OCI-LY3 (cell line): ENCODE measurements around the gene TTC7B.

Experiments used
- EZH2phosphoT487 ChIP-seq: fragments of 200-600 bp; shearing (Covaris generic); IDR thresholded peaks from 2 replicates; pipeline ENCODE4 v1.6.1; 2018; ENCODE audit warnings: antibody characterized with exemption, mixed run types, low read depth
- TF ChIP-seq, protein P1 (sequence below): fragments of 200-600, 300-600 bp; sonication (generic); IDR thresholded peaks from 2 replicates; pipeline ENCODE4 v1.5.1; 2014; ENCODE audit warnings: antibody characterized with exemption, low read length, low read depth

DNA sequence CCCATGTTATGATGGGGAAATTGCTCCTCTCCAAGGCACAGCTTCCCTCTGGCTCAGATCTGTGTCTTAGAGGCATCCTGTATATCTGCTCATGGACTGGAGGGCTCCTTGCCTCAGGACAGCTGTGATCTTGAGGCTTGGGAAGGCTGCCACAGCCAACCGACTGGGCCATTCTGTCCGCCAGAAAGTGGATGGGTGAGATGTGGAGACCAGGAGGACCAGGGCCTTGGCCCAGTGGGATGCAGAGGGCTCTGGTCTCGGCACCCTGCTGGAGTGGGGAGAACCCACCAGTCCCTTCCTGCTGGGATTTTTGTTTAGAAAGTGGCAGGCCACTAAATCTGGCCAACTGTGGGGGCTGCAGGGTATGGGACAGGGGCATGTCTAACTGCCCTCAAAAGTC lies 270.8 kb downstream of the TTC7B start:
- TF ChIP-seq, protein P1, sequence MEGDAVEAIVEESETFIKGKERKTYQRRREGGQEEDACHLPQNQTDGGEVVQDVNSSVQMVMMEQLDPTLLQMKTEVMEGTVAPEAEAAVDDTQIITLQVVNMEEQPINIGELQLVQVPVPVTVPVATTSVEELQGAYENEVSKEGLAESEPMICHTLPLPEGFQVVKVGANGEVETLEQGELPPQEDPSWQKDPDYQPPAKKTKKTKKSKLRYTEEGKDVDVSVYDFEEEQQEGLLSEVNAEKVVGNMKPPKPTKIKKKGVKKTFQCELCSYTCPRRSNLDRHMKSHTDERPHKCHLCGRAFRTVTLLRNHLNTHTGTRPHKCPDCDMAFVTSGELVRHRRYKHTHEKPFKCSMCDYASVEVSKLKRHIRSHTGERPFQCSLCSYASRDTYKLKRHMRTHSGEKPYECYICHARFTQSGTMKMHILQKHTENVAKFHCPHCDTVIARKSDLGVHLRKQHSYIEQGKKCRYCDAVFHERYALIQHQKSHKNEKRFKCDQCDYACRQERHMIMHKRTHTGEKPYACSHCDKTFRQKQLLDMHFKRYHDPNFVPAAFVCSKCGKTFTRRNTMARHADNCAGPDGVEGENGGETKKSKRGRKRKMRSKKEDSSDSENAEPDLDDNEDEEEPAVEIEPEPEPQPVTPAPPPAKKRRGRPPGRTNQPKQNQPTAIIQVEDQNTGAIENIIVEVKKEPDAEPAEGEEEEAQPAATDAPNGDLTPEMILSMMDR, result no peak
- no peak for TF ChIP-seq EZH2phosphoT487
